Ishikawa (cell line): ENCODE results near the gene RHOJ.

Experiments used
- EGR1 ChIP-seq: IDR thresholded peaks from 2 replicates; pipeline ENCODE4 v1.6.1; 2012
- EP300 ChIP-seq: IDR thresholded peaks from 2 replicates; pipeline ENCODE4 v1.6.1; 2012; ENCODE audit warnings: borderline replicate concordance
- RAD21 ChIP-seq: IDR thresholded peaks from 2 replicates; pipeline ENCODE4 v1.6.1; 2012; ENCODE audit warnings: low read depth

- TF ChIP-seq EP300 (no peak), EGR1 (no peak), RAD21 (no peak)
Observed at GRCh38 chr14:63212776-63213500, 8.7 kb downstream of the RHOJ start.
